Measurements from ENCODE around the gene OR2T27. TPM values are rescaled to one million over a fixed set of nuclear protein-coding genes. Genes with fewer than 3 reads are reported as not detected.
"Not testable (repeated sequence)": the region's sequence is repeated elsewhere in the genome, so short reads cannot be mapped to it uniquely, and the experiment has no call there.

OR2T27 gene
- total RNA-seq, 2 experiments from 2014 or later, result not detected

- peaks cover 2% of the 10 kb centered on the region for H3K27me3 Mint-ChIP-seq
- ChIA-PET CTCF (interaction anchor here (1.0 to 1.4 kb wide), 3 partner anchors 9 to 1218 kb away, joined by 3 to 6 read pairs (median 4); no protein-coding TSS in a partner anchor), POLR2A (no interaction called here)
- H3K4me1 Mint-ChIP-seq (ENCODE audit: low read depth), result peaks cover 3% of the 10 kb centered on the region
- no peak for TF ChIP-seq CTCF (IDR thresholded peaks at IDR 0.05)
- H3K36me3 Mint-ChIP-seq (ENCODE audit: low read depth), result no peaks in the 10 kb centered on the region
- no peak overlapping the region for H3K4me3 Mint-ChIP-seq
- ATAC-seq (no peak), DNase-seq (no peak)
- H3K9me3 Mint-ChIP-seq, result peaks cover 7% of the 10 kb centered on the region
- intact Hi-C loops (cut with micrococcal nuclease), result loop anchor here (5.0 kb wide), 1 partner anchor 66 kb away; no protein-coding TSS in a partner anchor
- no peak overlapping the region for H3K27ac Mint-ChIP-seq
Observed at GRCh38 chr1:248688527-248689298, 33.4 kb upstream of the OR2T27 start.

GRCh38 chr1:248686815-248687214 lies 31.5 kb upstream of the OR2T27 start:
- H3K9me3 Mint-ChIP-seq, result peaks cover 7% of the 10 kb centered on the region
- ChIA-PET CTCF (interaction anchor here (0.6 to 1.5 kb wide), 7 partner anchors 19 to 280 kb away, joined by 3 to 5 read pairs (median 4); no protein-coding TSS in a partner anchor), POLR2A (no interaction called here)
- no peak overlapping the region for H3K27ac Mint-ChIP-seq
- H3K4me1 Mint-ChIP-seq (ENCODE audit: low read depth), result peaks cover 3% of the 10 kb centered on the region
- ATAC-seq (peak; percentile 53), DNase-seq (peak; percentile 28)
- no peak overlapping the region for H3K4me3 Mint-ChIP-seq
- no peaks in the 10 kb centered on the region for H3K36me3 Mint-ChIP-seq (ENCODE audit: low read depth)
- H3K27me3 Mint-ChIP-seq, result peaks cover 5% of the 10 kb centered on the region
- intact Hi-C loops (cut with micrococcal nuclease), result loop anchor here (5.0 kb wide), 1 partner anchor 65 kb away; no protein-coding TSS in a partner anchor
- peak; percentile 66 for TF ChIP-seq CTCF (IDR thresholded peaks at IDR 0.05)

- no peaks in the 10 kb centered on the region for H3K36me3 Mint-ChIP-seq (ENCODE audit: low read depth)
- POLR2A ChIA-PET, result interaction anchor here (0.7 kb wide), 1 partner anchor 109 kb away, joined by 3 read pairs; no protein-coding TSS in a partner anchor
- H3K4me3 Mint-ChIP-seq, result no peak overlapping the region
- ATAC-seq (no peak), DNase-seq (no peak)
- H3K27ac Mint-ChIP-seq, result no peak overlapping the region
- intact Hi-C loops (cut with micrococcal nuclease), result no loop called here
- H3K4me1 Mint-ChIP-seq (ENCODE audit: low read depth), result peaks cover under 1% of the 10 kb centered on the region
- no peak for TF ChIP-seq CTCF (IDR thresholded peaks at IDR 0.05)
- no peaks in the 10 kb centered on the region for H3K9me3 Mint-ChIP-seq
- peaks cover 12% of the 10 kb centered on the region for H3K27me3 Mint-ChIP-seq
- CTCF ChIA-PET, result interaction anchor here (1.0 to 1.1 kb wide), 3 partner anchors 24 to 125 kb away, joined by 3 read pairs; no protein-coding TSS in a partner anchor
Observed at GRCh38 chr1:248681651-248682050, 26.3 kb upstream of the OR2T27 start.

GRCh38 chr1:248670003-248670402 lies 14.7 kb upstream of the OR2T27 start:
- ChIA-PET POLR2A (no interaction called here), CTCF (no interaction called here)
- no peak overlapping the region for H3K27ac Mint-ChIP-seq
- no peak for ATAC-seq
- no peaks in the 10 kb centered on the region for H3K4me1 Mint-ChIP-seq (ENCODE audit: low read depth)
- intact Hi-C loops (cut with micrococcal nuclease), result no loop called here
- H3K9me3 Mint-ChIP-seq, result peaks cover 4% of the 10 kb centered on the region
- H3K36me3 Mint-ChIP-seq (ENCODE audit: low read depth), result peaks cover 5% of the 10 kb centered on the region
- TF ChIP-seq CTCF (IDR thresholded peaks at IDR 0.05), result no peak
- no peaks in the 10 kb centered on the region for H3K27me3 Mint-ChIP-seq
- DNase-seq, result no peak
- no peak overlapping the region for H3K4me3 Mint-ChIP-seq

GRCh38 chr1:248663453-248664328 lies 8.4 kb upstream of the OR2T27 start:
- H3K27ac Mint-ChIP-seq; POLR2A ChIA-PET; H3K36me3 Mint-ChIP-seq (ENCODE audit: low read depth); H3K4me1 Mint-ChIP-seq (ENCODE audit: low read depth); DNase-seq; intact Hi-C loops (cut with micrococcal nuclease); H3K9me3 Mint-ChIP-seq; ATAC-seq; H3K4me3 Mint-ChIP-seq; H3K27me3 Mint-ChIP-seq; CTCF ChIA-PET: not testable (repeated sequence)

- H3K4me1 Mint-ChIP-seq (ENCODE audit: low read depth); intact Hi-C loops (cut with micrococcal nuclease); POLR2A ChIA-PET; DNase-seq; H3K27me3 Mint-ChIP-seq; ATAC-seq; H3K9me3 Mint-ChIP-seq; H3K27ac Mint-ChIP-seq; CTCF ChIA-PET; H3K36me3 Mint-ChIP-seq (ENCODE audit: low read depth); H3K4me3 Mint-ChIP-seq: not testable (repeated sequence)
Observed at GRCh38 chr1:248656797-248657196, 1.5 kb upstream of the OR2T27 start.

- H3K4me1 Mint-ChIP-seq (ENCODE audit: low read depth); POLR2A ChIA-PET; DNase-seq; H3K27ac Mint-ChIP-seq; H3K36me3 Mint-ChIP-seq (ENCODE audit: low read depth); intact Hi-C loops (cut with micrococcal nuclease); CTCF ChIA-PET; H3K4me3 Mint-ChIP-seq; H3K27me3 Mint-ChIP-seq; H3K9me3 Mint-ChIP-seq: not testable (repeated sequence)
- ATAC-seq, result peak; percentile 30
Observed at GRCh38 chr1:248648770-248649536, 6.4 kb downstream of the OR2T27 start.

Measured in activated CD8-positive, alpha-beta T cell treated with anti-CD3 and anti-CD28 coated beads for 36 hours (primary cell).